Upper lobe of left lung (tissue), 4 donors: ENCODE measurements around the gene KRTAP13-1.

ENCODE experiments used
- POLR2A ChIP-seq, 4 donors: fragments of 450-650 bp; IDR thresholded peaks; one replicate each; pipeline ENCODE4 v1.5.1; 2016 to 2017; ENCODE audit warnings: antibody characterized with exemption in 4 of 4, mild to moderate bottlenecking in 2 of 4
- TF ChIP-seq, protein P1 (sequence below), 6 experiments: fragments of 450-650 bp in 4 of 6; fragments of 200-600 bp in 2 of 6; sonication (generic) in 2 of 6; IDR thresholded peaks; one replicate each; pipeline ENCODE4 v1.5.1; 2016 to 2019; ENCODE audit warnings: antibody characterized with exemption in 6 of 6

DNA sequence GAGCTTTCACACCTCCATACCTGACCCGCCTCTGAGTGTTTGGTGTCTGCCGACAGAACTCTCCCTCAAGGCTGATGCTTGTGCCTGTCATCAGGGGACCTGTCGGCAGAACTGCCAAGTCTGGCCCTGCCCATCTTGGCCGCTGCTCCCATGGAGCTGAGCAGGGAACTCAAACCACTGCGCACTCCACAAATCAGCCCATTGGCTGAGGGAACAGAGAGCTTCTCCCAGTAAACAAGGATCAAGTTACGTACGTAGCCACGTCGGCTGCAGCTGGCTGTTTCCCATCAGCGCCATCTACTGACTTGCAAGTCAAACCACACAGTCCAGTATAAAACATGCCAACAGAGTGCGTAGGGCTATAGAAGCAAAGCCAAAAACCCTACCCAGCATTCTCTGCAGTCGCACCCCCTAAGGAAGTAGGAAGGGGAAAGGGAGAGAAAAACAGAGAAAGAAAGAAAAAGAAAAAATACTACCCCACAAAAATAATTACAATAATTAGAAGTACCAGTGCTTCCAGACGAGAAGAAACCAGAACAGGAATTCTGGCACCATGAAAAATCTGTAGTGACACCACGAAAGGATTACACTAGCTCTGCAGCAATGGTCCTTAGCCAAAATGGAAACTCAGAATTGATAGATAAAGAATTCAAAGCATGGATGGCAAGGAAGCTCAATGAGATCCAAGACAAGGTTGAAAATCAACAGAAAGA is 13.1 kb downstream of the KRTAP13-1 start:
- TF ChIP-seq, protein P1, sequence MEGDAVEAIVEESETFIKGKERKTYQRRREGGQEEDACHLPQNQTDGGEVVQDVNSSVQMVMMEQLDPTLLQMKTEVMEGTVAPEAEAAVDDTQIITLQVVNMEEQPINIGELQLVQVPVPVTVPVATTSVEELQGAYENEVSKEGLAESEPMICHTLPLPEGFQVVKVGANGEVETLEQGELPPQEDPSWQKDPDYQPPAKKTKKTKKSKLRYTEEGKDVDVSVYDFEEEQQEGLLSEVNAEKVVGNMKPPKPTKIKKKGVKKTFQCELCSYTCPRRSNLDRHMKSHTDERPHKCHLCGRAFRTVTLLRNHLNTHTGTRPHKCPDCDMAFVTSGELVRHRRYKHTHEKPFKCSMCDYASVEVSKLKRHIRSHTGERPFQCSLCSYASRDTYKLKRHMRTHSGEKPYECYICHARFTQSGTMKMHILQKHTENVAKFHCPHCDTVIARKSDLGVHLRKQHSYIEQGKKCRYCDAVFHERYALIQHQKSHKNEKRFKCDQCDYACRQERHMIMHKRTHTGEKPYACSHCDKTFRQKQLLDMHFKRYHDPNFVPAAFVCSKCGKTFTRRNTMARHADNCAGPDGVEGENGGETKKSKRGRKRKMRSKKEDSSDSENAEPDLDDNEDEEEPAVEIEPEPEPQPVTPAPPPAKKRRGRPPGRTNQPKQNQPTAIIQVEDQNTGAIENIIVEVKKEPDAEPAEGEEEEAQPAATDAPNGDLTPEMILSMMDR (IDR thresholded peaks at IDR 0.05) = peak in 3 of 6 experiments; percentile 31 to 43 (median 41)
- TF ChIP-seq POLR2A (IDR thresholded peaks at IDR 0.05) = no peak
